Activated T-helper 2 cell treated with anti-CD3 and anti-CD28 coated beads, Interferon-gamma antibody, Interleukin-2, Interleukin-4, amounts not matched to agents 10 μg/mL and 5 μg/mL and 100 μg/mL, durations not matched to agents 14 hours and 24 hours and 36 hours (primary cell): ENCODE data around the gene KIF11. TPM values are rescaled to one million over a fixed set of nuclear protein-coding genes. Genes with fewer than 3 reads are reported as not detected.
A peak's percentile ranks its signal among the peaks of the same experiment; 100 is the strongest.
"Not testable (repeated sequence)": the region's sequence is repeated elsewhere in the genome, so short reads cannot be mapped to it uniquely, and the experiment has no call there.

Experiments
- DNase-seq: peaks from one replicate; pipeline ENCODE4 v3.0.0; 2021; ENCODE audit warnings: low spot score
- H3K27ac Mint-ChIP-seq: one replicate; pipeline ENCODE4 v1.8.0; 2021; ENCODE audit warnings: mixed read lengths
- H3K27me3 Mint-ChIP-seq: one replicate; pipeline ENCODE4 v1.8.0; 2021; ENCODE audit warnings: low read depth, mixed read lengths
- H3K36me3 Mint-ChIP-seq: one replicate; pipeline ENCODE4 v1.8.0; 2021; ENCODE audit warnings: low read depth, mixed read lengths
- H3K4me1 Mint-ChIP-seq: one replicate; pipeline ENCODE4 v1.8.0; 2021; ENCODE audit warnings: low read depth, mixed read lengths
- H3K4me3 Mint-ChIP-seq: one replicate; pipeline ENCODE4 v1.8.0; 2021; ENCODE audit warnings: low read depth, mild to moderate bottlenecking, moderate library complexity, mixed read lengths
- H3K9me3 Mint-ChIP-seq: one replicate; pipeline ENCODE4 v1.8.0; 2021; ENCODE audit warnings: mixed read lengths
- intact Hi-C: fragments of 100-400 bp; cut with micrococcal nuclease; formaldehyde crosslinking; loops from one replicate; pipeline ENCODE4 v1.15.1; 2023
- total RNA-seq: library from RNA; stranded (reverse); gene quantifications from 2 replicates; pipeline ENCODE4 v1.2.3, GENCODE V29; 2022

KIF11 gene
- total RNA-seq, 1 donor from 2014 or later, result 44.9 TPM

GRCh38 chr10:92598321-92598720, 5.4 kb downstream of the KIF11 start:
- H3K4me1 Mint-ChIP-seq, result peaks cover 54% of the 10 kb centered on the region
- peaks cover 34% of the 10 kb centered on the region for H3K36me3 Mint-ChIP-seq
- DNase-seq, result no peak
- intact Hi-C loops, result loop anchor here (10.0 kb wide), 1 partner anchor 906 kb away; no protein-coding TSS in a partner anchor
- H3K27me3 Mint-ChIP-seq, result no peaks in the 10 kb centered on the region
- H3K4me3 Mint-ChIP-seq, result no peak overlapping the region
- peak overlapping the region; percentile 35 for H3K27ac Mint-ChIP-seq
- no peaks in the 10 kb centered on the region for H3K9me3 Mint-ChIP-seq

- peak overlapping the region; percentile 34 for H3K27ac Mint-ChIP-seq
- no peaks in the 10 kb centered on the region for H3K27me3 Mint-ChIP-seq
- no peaks in the 10 kb centered on the region for H3K9me3 Mint-ChIP-seq
- peaks cover 57% of the 10 kb centered on the region for H3K36me3 Mint-ChIP-seq
- peaks cover 45% of the 10 kb centered on the region for H3K4me1 Mint-ChIP-seq
- no peak for DNase-seq
- no peak overlapping the region for H3K4me3 Mint-ChIP-seq
- intact Hi-C loops, result no loop called here
Observed at GRCh38 chr10:92604841-92605240, 11.9 kb downstream of the KIF11 start.

- Mint-ChIP-seq H3K4me1 (peaks cover 19% of the 10 kb centered on the region), H3K36me3 (peaks cover 70% of the 10 kb centered on the region), H3K4me3 (no peak overlapping the region)
Observed at GRCh38 chr10:92615515-92615914, 22.6 kb downstream of the KIF11 start.

GRCh38 chr10:92619368-92619767, 26.4 kb downstream of the KIF11 start:
- no peak overlapping the region for H3K27ac Mint-ChIP-seq
- no peaks in the 10 kb centered on the region for H3K27me3 Mint-ChIP-seq
- no peak for DNase-seq
- H3K4me3 Mint-ChIP-seq, result no peak overlapping the region
- H3K9me3 Mint-ChIP-seq, result peaks cover 17% of the 10 kb centered on the region
- intact Hi-C loops, result no loop called here
- H3K4me1 Mint-ChIP-seq, result peaks cover 17% of the 10 kb centered on the region
- H3K36me3 Mint-ChIP-seq, result peaks cover 87% of the 10 kb centered on the region

More at GRCh38 chr10:92615515-92615914, 22.6 kb downstream of the KIF11 start:
- peaks cover 3% of the 10 kb centered on the region for H3K9me3 Mint-ChIP-seq
- intact Hi-C loops, result no loop called here
- DNase-seq, result no peak
- H3K27me3 Mint-ChIP-seq, result no peaks in the 10 kb centered on the region
- H3K27ac Mint-ChIP-seq, result no peak overlapping the region

- no peak overlapping the region for H3K27ac Mint-ChIP-seq
- H3K36me3 Mint-ChIP-seq, result peaks cover 82% of the 10 kb centered on the region
- no peak overlapping the region for H3K4me3 Mint-ChIP-seq
- intact Hi-C loops, result no loop called here
- no peaks in the 10 kb centered on the region for H3K27me3 Mint-ChIP-seq
- H3K9me3 Mint-ChIP-seq, result peaks cover 5% of the 10 kb centered on the region
- DNase-seq, result no peak
- H3K4me1 Mint-ChIP-seq, result no peaks in the 10 kb centered on the region
Observed at GRCh38 chr10:92627845-92628480, 35.0 kb downstream of the KIF11 start.

- no peak for DNase-seq
- Mint-ChIP-seq H3K36me3 (peaks cover 77% of the 10 kb centered on the region), H3K27ac (no peak overlapping the region), H3K4me3 (no peak overlapping the region), H3K27me3 (no peaks in the 10 kb centered on the region), H3K4me1 (no peaks in the 10 kb centered on the region), H3K9me3 (no peaks in the 10 kb centered on the region)
- intact Hi-C loops, result no loop called here
Observed at GRCh38 chr10:92629945-92630344, 37.0 kb downstream of the KIF11 start.

GRCh38 chr10:92638037-92638436, 45.1 kb downstream of the KIF11 start:
- Mint-ChIP-seq H3K9me3 (no peaks in the 10 kb centered on the region), H3K27ac (no peak overlapping the region), H3K36me3 (peaks cover 59% of the 10 kb centered on the region), H3K27me3 (no peaks in the 10 kb centered on the region), H3K4me1 (peaks cover 1% of the 10 kb centered on the region), H3K4me3 (no peak overlapping the region)
- no peak for DNase-seq
- intact Hi-C loops, result no loop called here

GRCh38 chr10:92640107-92640506, 47.2 kb downstream of the KIF11 start:
- intact Hi-C loops, result no loop called here
- Mint-ChIP-seq H3K27ac (no peak overlapping the region), H3K4me3 (no peak overlapping the region), H3K27me3 (no peaks in the 10 kb centered on the region), H3K36me3 (peaks cover 56% of the 10 kb centered on the region), H3K9me3 (no peaks in the 10 kb centered on the region), H3K4me1 (peaks cover 9% of the 10 kb centered on the region)
- no peak for DNase-seq

- intact Hi-C loops, result no loop called here
- H3K9me3 Mint-ChIP-seq, result no peaks in the 10 kb centered on the region
- H3K27me3 Mint-ChIP-seq, result no peaks in the 10 kb centered on the region
- no peak for DNase-seq
- H3K27ac Mint-ChIP-seq, result no peak overlapping the region
- H3K36me3 Mint-ChIP-seq, result peaks cover 59% of the 10 kb centered on the region
- H3K4me3 Mint-ChIP-seq, result no peak overlapping the region
- peaks cover 9% of the 10 kb centered on the region for H3K4me1 Mint-ChIP-seq
Observed at GRCh38 chr10:92641492-92641891, 48.6 kb downstream of the KIF11 start.

- H3K4me3 Mint-ChIP-seq, result no peak overlapping the region
- H3K4me1 Mint-ChIP-seq, result peaks cover 9% of the 10 kb centered on the region
- H3K27ac Mint-ChIP-seq, result no peak overlapping the region
- H3K9me3 Mint-ChIP-seq, result no peaks in the 10 kb centered on the region
- no peak for DNase-seq
- peaks cover 58% of the 10 kb centered on the region for H3K36me3 Mint-ChIP-seq
- intact Hi-C loops, result loop anchor here (2.0 kb wide), 1 partner anchor 52 kb away; the partner anchor contains the start of gene KIF11
- H3K27me3 Mint-ChIP-seq, result no peaks in the 10 kb centered on the region
Observed at GRCh38 chr10:92644921-92645320, 52.0 kb downstream of the KIF11 start.

GRCh38 chr10:92650864-92651263, 57.9 kb downstream of the KIF11 start:
- H3K9me3 Mint-ChIP-seq, H3K27me3 Mint-ChIP-seq, DNase-seq, H3K4me1 Mint-ChIP-seq, H3K4me3 Mint-ChIP-seq, intact Hi-C loops, H3K27ac Mint-ChIP-seq: not testable (repeated sequence)
- peaks cover 72% of the 10 kb centered on the region for H3K36me3 Mint-ChIP-seq

- Mint-ChIP-seq H3K27me3 (no peaks in the 10 kb centered on the region), H3K9me3 (no peaks in the 10 kb centered on the region), H3K27ac (no peak overlapping the region), H3K4me1 (no peaks in the 10 kb centered on the region), H3K36me3 (peaks cover 45% of the 10 kb centered on the region), H3K4me3 (no peak overlapping the region)
- intact Hi-C loops, result no loop called here
- no peak for DNase-seq
Observed at GRCh38 chr10:92655426-92655825, 62.5 kb downstream of the KIF11 start.

GRCh38 chr10:92656266-92656961, 63.5 kb downstream of the KIF11 start:
- Mint-ChIP-seq H3K4me1 (no peaks in the 10 kb centered on the region), H3K4me3 (no peak overlapping the region), H3K27me3 (peaks cover 2% of the 10 kb centered on the region), H3K36me3 (peaks cover 38% of the 10 kb centered on the region), H3K9me3 (no peaks in the 10 kb centered on the region), H3K27ac (no peak overlapping the region)
- intact Hi-C loops, result no loop called here
- DNase-seq, result no peak
